ENCODE results near the gene PLD3.
"Not testable (repeated sequence)": the region's sequence is repeated elsewhere in the genome, so short reads cannot be mapped to it uniquely, and the experiment has no call there.

Gene PLD3

GRCh38 chr19:40407714-40408597, 59.5 kb downstream of the PLD3 start:
- H3K4me3 ChIP-seq (ENCODE audit: low read depth, low read length) = no peak overlapping the region
- TF ChIP-seq CTCF (IDR thresholded peaks at IDR 0.05; ENCODE audit: borderline replicate concordance, insufficient read depth, low read depth, low read length) = no peak

GRCh38 chr19:40408598-40408925, 60.1 kb downstream of the PLD3 start:
- H3K4me3 ChIP-seq (ENCODE audit: low read depth, low read length) = not testable (repeated sequence)

DNA sequence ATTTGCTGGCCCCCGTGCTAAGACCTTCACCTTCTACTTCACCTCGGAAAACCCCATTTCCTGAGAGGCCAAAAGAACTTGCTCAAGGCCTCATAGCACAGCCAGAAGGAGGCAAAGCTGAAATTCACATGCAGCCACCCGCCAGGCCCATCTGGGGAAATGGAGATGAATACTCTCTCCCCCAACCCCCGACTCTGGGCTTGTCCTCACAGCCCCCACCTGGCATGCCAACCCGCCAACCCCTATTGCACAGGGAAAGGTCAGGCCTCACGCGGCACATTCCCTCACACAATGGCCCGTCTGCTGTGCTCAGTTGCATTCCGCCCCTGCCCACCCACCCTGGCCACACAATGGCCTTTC, 61.5 kb downstream of the PLD3 start:
- no peak for TF ChIP-seq CTCF (IDR thresholded peaks at IDR 0.05; ENCODE audit: borderline replicate concordance, insufficient read depth, low read depth, low read length)
- H3K4me3 ChIP-seq (ENCODE audit: low read depth, low read length) = no peak overlapping the region

DNA sequence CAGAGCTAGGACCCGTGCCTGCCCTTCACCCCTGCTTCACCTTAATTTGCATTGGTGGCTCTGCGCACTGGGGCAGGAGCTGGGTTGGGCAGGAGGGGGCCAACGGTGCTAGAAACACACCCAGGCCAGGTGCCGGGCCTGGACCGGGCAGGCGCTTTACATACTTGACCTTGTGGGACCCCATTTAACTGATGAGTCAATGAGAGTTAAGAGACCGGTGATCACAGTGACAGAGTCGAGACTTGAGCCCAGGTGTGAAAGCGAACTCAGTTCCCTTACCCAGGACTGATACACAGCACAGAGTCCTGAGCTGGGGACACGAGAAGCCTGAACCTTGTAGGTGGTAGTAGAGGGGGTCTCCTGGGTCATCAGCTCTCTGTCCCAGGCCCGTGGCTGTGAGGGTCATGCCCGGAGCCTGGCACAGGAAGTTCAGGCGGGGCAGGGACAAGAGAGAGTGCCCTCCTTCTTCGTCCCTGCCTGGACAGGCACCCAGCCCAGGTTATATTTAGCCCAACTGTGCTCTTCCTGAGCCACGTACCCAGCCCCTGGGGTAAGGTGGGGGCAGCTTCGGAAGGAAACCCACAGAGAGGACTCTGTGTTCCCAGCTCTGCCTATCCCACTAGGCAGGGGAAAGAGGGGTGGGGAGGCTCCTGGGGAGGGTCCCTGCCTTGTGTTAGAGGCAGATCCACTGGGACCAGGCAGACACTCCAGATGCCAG, 62.8 kb downstream of the PLD3 start:
- H3K4me3 ChIP-seq (ENCODE audit: low read depth, low read length) = no peak overlapping the region
- no peak for TF ChIP-seq CTCF (IDR thresholded peaks at IDR 0.05; ENCODE audit: borderline replicate concordance, insufficient read depth, low read depth, low read length)

GRCh38 chr19:40411958-40412499, 63.5 kb downstream of the PLD3 start:
- H3K4me3 ChIP-seq (ENCODE audit: low read depth, low read length) = no peak overlapping the region
- TF ChIP-seq CTCF (IDR thresholded peaks at IDR 0.05; ENCODE audit: borderline replicate concordance, insufficient read depth, low read depth, low read length) = no peak

GRCh38 chr19:40412866-40413265, 64.4 kb downstream of the PLD3 start:
- H3K4me3 ChIP-seq (ENCODE audit: low read depth, low read length) = no peak overlapping the region
- no peak for TF ChIP-seq CTCF (IDR thresholded peaks at IDR 0.05; ENCODE audit: borderline replicate concordance, insufficient read depth, low read depth, low read length)

DNA sequence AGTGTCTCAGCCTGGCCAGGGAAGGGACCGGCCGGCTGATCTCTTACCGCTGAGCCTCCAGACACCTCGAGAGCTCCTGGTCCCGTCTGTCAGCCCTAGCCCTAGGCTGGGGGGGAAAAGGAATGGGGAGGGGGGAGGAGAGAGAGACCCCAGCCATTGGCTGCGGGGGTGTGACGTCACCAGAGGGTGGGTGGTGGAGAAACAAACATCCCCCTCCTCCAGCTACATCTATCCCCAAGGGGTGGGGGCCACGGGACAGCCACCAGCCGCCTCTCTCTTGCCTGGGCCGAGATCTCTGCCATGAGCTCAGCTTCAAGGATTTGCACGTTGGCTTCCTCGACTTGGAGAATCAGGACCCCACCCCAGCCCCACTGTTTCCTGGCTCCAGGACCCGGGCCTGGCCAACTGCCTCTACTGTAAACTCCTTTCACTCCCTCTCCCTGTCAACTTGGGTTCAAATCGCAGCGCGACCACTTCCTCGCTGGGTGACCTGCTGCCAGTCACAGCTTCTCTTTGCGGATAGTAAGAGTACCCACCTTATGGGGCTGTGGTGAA, 64.9 kb downstream of the PLD3 start, which contains the start of gene PRX:
Gene PRX, minus strand, starts transcription at position 88 of the 555 bp plus-strand sequence. CDS start 5,446 bp downstream, outside the sequence.
- no peak for TF ChIP-seq CTCF (IDR thresholded peaks at IDR 0.05; ENCODE audit: borderline replicate concordance, insufficient read depth, low read depth, low read length)
- H3K4me3 ChIP-seq (ENCODE audit: low read depth, low read length) = no peak within 1 kb of the TSS

All from GM12875 (cell line).